Subcutaneous adipose tissue (tissue), 4 donors: ENCODE data around the gene VOPP1. TPM values are rescaled to one million over a fixed set of nuclear protein-coding genes. Genes with fewer than 3 reads are reported as not detected.

Experiments used
- total RNA-seq, 4 donors: library from RNA; depleted of rRNA; stranded (reverse); fragments of >200 nt; gene quantifications; one replicate each; pipeline ENCODE4 v1.1.0, GENCODE V29; 2016
- TF ChIP-seq, protein P1 (sequence below): fragments of 450-650 bp; IDR thresholded peaks from one replicate; pipeline ENCODE4 v1.5.1; 2016; ENCODE audit warnings: low read depth, mild to moderate bottlenecking, control low read depth, antibody characterized with exemption, moderate library complexity

The VOPP1 gene
- total RNA-seq, 4 donors from 2014 or later = 36.9 to 60.5 (median 46.1) TPM

DNA sequence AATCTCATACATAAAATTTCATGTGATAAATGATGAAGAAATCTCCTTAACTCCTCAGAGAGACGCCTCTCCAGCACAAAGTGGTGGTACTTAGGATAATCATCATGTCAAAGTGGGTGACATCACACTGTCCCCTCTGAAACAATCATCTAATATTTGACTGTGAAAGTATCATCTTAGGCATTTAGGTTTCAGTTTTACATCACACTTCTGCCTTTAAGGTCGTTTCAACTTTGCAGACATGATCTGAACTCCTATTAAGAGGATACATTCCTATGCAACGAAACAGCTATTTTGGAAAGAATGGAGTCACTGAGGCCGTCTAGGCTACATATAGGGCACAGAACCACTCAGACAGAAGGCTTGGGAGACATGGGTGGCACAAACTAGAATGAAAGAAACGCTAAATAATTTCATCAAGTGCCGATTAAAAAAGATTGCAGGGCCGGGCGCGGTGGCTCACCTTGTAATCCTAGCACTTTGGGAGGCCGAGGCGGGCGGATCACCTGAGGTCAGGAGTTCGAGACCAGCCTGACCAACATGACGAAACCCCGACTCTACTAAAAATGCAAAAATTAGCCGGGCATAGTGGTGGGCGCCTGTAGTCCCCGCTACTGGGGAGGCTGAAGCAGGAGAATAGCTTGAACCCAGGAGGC, 2.0 kb downstream of the VOPP1 start:
- TF ChIP-seq, protein P1, sequence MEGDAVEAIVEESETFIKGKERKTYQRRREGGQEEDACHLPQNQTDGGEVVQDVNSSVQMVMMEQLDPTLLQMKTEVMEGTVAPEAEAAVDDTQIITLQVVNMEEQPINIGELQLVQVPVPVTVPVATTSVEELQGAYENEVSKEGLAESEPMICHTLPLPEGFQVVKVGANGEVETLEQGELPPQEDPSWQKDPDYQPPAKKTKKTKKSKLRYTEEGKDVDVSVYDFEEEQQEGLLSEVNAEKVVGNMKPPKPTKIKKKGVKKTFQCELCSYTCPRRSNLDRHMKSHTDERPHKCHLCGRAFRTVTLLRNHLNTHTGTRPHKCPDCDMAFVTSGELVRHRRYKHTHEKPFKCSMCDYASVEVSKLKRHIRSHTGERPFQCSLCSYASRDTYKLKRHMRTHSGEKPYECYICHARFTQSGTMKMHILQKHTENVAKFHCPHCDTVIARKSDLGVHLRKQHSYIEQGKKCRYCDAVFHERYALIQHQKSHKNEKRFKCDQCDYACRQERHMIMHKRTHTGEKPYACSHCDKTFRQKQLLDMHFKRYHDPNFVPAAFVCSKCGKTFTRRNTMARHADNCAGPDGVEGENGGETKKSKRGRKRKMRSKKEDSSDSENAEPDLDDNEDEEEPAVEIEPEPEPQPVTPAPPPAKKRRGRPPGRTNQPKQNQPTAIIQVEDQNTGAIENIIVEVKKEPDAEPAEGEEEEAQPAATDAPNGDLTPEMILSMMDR = no peak

DNA sequence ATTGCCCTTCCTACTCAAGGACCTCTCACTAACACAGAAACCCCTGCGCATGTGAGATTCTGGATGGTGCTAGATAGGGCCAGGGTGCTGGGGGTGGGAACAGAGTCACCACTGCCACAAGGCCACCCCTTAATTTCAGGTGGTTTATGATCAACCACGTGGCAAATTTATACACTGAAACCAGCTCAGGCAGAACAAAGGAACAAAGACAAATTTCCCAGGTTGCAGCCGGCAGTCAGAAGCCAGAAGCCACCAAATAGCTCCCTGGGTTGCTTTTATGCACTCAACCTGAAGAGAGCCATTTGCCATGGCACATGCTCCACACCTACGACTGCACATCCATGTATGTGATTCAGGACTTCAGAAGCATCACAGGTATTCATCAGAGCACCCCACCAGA, 2.5 kb downstream of the VOPP1 start:
- TF ChIP-seq, protein P1 = no peak

DNA sequence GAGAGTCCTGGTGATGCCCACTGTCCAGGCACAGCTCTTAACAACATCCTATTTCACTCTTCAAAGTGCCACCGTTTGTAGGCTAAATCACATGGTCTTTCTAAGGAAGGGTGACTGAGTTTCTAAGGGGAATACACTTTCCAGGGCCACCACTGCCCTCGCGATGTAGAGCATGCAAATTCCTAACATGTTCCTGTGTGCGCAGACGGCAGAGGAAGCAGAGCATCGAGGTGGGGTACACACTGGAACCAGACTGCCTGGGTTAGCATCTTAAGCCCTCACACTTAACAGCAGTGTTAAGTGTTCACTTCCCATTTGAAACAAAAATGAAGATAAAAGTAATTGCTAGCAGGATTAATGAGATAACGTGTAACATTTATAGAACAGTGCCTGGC, 3.0 kb downstream of the VOPP1 start:
- TF ChIP-seq, protein P1 = no peak

DNA sequence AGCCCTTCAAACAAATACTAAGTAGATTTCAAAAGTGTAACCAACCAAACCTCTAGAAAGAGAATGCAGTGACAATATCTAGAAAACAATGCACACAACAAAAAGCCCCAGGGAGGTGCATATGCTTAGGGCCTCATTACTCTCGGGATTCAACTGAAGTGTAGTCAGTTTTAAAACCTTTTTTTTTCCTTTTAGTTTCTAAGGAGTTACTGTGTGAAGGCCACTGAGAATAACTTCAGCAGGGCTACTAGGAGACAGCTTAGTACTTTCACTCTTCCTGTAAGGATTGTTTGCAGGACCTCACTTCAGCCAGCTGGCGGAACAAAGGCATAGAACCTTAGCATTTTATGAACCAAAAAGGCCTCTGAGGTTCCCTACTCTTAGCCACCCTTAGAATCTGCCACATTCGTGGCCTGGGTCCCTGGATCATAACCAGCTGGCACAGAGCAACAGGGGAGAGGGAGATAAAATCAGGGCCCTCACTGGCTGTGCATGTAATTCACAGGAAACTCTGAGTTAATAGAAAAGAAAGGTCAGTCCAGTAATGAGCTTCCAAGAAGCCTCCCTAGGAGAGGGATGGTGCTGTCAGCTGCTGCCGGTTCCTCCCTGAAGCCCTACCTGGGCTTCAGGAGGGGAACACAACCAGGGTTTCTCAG, 3.6 kb downstream of the VOPP1 start:
- TF ChIP-seq, protein P1 = no peak

DNA sequence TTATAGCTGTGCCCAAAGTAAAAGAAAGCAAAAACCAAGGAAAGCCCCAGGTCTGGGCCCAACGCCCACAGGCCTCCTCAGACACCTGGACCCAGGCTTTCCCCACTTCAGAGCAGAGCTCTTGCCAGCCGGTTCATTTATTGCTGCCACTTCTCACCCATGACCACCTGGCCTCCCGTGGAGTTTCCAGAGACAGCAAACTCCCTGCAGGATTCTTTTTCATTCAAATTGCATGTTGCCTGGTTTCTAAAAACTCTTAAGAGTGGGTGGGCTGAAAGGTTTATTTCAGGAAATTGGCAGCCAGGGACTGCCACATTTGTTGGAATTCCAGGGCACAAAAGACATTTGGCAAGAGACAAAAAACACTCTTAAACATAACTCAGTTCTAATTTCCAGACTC, 4.7 kb downstream of the VOPP1 start:
- TF ChIP-seq, protein P1 = no peak

DNA sequence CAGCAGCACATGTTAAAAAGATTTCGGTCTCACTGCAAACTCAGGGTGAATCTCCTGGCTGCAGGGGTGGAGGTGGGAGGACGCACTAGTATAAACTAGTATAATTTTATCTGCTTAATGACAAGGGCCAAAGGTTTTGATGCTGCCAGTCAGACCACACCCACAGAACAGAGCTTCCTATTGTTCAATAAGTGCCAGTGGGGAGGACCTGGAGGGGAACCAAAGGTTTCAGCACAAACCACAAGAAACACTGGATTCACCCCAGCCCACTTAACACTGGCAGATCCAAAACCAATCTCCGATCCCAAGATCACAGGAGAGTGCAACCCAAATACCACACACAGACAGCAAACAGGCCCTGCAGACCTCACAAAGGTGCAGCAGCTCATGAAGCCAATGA, 6.6 kb downstream of the VOPP1 start:
- TF ChIP-seq, protein P1 = no peak

DNA sequence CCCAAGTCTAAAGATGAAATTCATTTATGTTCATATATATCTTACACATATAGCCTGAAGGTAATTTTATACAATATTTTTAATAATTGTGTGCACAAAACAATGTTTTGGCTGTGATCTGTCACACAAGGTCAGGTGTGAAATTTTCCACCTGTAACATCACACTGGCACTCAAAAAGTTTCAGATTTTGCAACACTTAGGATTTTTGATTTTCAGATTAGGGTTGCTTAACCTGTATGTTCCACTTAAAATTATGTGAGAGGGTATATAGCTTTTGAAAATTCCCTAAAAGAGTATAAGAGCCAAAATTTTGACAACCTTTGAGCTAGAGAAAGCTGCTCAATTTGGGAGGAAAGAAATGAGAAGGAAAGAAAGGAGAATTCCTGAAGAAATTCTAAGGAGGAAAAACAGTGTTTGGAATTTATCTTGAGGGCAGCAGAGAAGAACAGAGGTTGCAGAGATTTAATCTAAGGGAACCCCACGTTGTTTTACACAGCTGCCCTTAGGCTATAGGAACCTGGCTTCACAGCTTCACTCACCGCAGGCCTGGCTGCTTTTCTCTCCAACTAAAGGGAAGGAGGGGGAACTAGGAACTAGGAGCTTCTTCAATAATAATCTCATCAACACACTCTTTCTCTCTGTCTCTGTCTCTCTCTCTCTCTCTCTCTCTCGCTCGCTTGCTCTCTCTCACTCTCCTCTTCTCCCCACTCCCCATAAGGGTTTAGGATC, 8.5 kb downstream of the VOPP1 start:
- TF ChIP-seq, protein P1 = no peak
